ENCODE data around the gene NFIB. TPM values are rescaled to one million over a fixed set of nuclear protein-coding genes. Genes with fewer than 3 reads are reported as not detected.

NFIB gene
- total RNA-seq, 1 donor: 12.1 TPM

GRCh38 chr9:14062586-14063221 is 251.2 kb downstream of the NFIB start:
- no peak overlapping the region for H3K4me3 ChIP-seq (ENCODE audit: low read depth, low read length)
- peak; percentile 44 for DNase-seq (ENCODE audit: low read depth)
- no peak for TF ChIP-seq CTCF (IDR thresholded peaks at IDR 0.05; ENCODE audit: insufficient read depth, low read depth, low read length)

- no peak for TF ChIP-seq CTCF (IDR thresholded peaks at IDR 0.05; ENCODE audit: insufficient read depth, low read depth, low read length)
- H3K4me3 ChIP-seq (ENCODE audit: low read depth, low read length): no peak overlapping the region
- DNase-seq (ENCODE audit: low read depth): no peak
Measured at GRCh38 chr9:14061936-14062585, 251.9 kb downstream of the NFIB start.

GRCh38 chr9:14058325-14058688 is 255.6 kb downstream of the NFIB start:
- H3K4me3 ChIP-seq (ENCODE audit: low read depth, low read length): no peak overlapping the region
- TF ChIP-seq CTCF (IDR thresholded peaks at IDR 0.05; ENCODE audit: insufficient read depth, low read depth, low read length): no peak
- DNase-seq (ENCODE audit: low read depth): no peak

GRCh38 chr9:14057368-14058324 is 256.3 kb downstream of the NFIB start:
- TF ChIP-seq CTCF (IDR thresholded peaks at IDR 0.05; ENCODE audit: insufficient read depth, low read depth, low read length): no peak
- peak; percentile 66 for DNase-seq (ENCODE audit: low read depth)
- H3K4me3 ChIP-seq (ENCODE audit: low read depth, low read length): no peak overlapping the region

- H3K4me3 ChIP-seq (ENCODE audit: low read depth, low read length): no peak overlapping the region
- TF ChIP-seq CTCF (IDR thresholded peaks at IDR 0.05; ENCODE audit: insufficient read depth, low read depth, low read length): no peak
- peak; percentile 28 for DNase-seq (ENCODE audit: low read depth)
Measured at GRCh38 chr9:14056316-14056861, 257.6 kb downstream of the NFIB start.

GRCh38 chr9:14054096-14054495 is 259.8 kb downstream of the NFIB start:
- no peak for DNase-seq (ENCODE audit: low read depth)
- H3K4me3 ChIP-seq (ENCODE audit: low read depth, low read length): no peak overlapping the region
- TF ChIP-seq CTCF (IDR thresholded peaks at IDR 0.05; ENCODE audit: insufficient read depth, low read depth, low read length): no peak
